Gastrocnemius medialis (tissue), 4 donors: ENCODE data around the gene GUCY2F.

Experiments used
- POLR2A ChIP-seq, 2 donors: fragments of 450-650 bp; IDR thresholded peaks; one replicate each; pipeline ENCODE4 v1.6.1; 2017; ENCODE audit warnings: antibody characterized with exemption in 2 of 2, mild to moderate bottlenecking in 2 of 2, moderate library complexity in 2 of 2
- TF ChIP-seq, protein P1 (sequence below), 5 experiments: fragments of 450-650 bp in 3 of 5; fragments of 200-600 bp in 2 of 5; sonication (generic) in 2 of 5; IDR thresholded peaks in 4 of 5; conservative IDR thresholded peaks in 1 of 5; 1 replicate in 4 of 5; 2 replicates in 1 of 5; pipeline ENCODE4 v1.5.1; 2016 to 2019; ENCODE audit warnings: antibody characterized with exemption in 5 of 5, mild to moderate bottlenecking in 3 of 5, moderate library complexity in 3 of 5

DNA sequence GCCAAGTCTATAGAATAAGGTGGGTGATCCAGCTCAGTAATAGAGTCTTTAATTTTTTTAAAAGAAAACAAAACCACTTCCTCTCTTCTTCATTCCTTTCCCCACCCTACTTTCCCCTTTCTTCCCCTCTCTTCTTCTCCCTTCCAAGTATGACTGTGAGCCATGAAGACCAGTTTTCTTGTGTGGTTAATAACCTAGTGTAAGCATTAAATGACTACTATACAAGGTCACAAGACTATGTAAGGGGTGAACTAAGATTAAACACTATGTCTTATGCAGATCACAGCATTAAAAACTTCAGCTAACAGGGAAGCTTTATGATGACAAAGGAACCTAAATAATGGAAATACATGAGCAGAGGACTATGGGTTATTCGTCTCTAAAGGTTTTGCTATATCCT, 135.4 kb downstream of the GUCY2F start:
- TF ChIP-seq, protein P1, sequence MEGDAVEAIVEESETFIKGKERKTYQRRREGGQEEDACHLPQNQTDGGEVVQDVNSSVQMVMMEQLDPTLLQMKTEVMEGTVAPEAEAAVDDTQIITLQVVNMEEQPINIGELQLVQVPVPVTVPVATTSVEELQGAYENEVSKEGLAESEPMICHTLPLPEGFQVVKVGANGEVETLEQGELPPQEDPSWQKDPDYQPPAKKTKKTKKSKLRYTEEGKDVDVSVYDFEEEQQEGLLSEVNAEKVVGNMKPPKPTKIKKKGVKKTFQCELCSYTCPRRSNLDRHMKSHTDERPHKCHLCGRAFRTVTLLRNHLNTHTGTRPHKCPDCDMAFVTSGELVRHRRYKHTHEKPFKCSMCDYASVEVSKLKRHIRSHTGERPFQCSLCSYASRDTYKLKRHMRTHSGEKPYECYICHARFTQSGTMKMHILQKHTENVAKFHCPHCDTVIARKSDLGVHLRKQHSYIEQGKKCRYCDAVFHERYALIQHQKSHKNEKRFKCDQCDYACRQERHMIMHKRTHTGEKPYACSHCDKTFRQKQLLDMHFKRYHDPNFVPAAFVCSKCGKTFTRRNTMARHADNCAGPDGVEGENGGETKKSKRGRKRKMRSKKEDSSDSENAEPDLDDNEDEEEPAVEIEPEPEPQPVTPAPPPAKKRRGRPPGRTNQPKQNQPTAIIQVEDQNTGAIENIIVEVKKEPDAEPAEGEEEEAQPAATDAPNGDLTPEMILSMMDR (IDR thresholded peaks at IDR 0.05 in 4 of 5, conservative IDR thresholded peaks at IDR 0.05 in 1 of 5), result no peak
- no peak for TF ChIP-seq POLR2A (IDR thresholded peaks at IDR 0.05)
